Mononuclear cell (primary cell): ENCODE results near the gene GLMP. TPM values are rescaled to one million over a fixed set of nuclear protein-coding genes. Genes with fewer than 3 reads are reported as not detected.

ENCODE experiments used
- H3K27me3 ChIP-seq: 2 replicates; pipeline ENCODE4 v1.6.0; 2011; ENCODE audit warnings: low read length, control low read depth; ENCODE audit not compliant: insufficient read depth
- H3K4me1 ChIP-seq: 2 replicates; pipeline ENCODE4 v1.5.1; 2011; ENCODE audit warnings: mild to moderate bottlenecking, low read length, control low read depth; ENCODE audit not compliant: insufficient read depth
- H3K4me3 ChIP-seq: 2 replicates; pipeline ENCODE4 v1.5.1; 2011; ENCODE audit warnings: mild to moderate bottlenecking, low read length, moderate library complexity
- H3K9me3 ChIP-seq: 2 replicates; pipeline ENCODE4 v1.5.1; 2011; ENCODE audit warnings: low read depth, mild to moderate bottlenecking, control low read depth, low read length
- total RNA-seq: library from RNA; depleted of rRNA; stranded (reverse); fragments of >200 nt; gene quantifications from one replicate; pipeline ENCODE4 v1.2.3, GENCODE V29; 2012

GLMP gene
- total RNA-seq, 1 donor, result 16.5 TPM

- Histone ChIP-seq H3K4me3 (no peak overlapping the region), H3K4me1 (peaks cover 88% of the 10 kb centered on the region), H3K9me3 (no peaks in the 10 kb centered on the region), H3K27me3 (no peaks in the 10 kb centered on the region)
Observed at GRCh38 chr1:156279837-156280236, 15.6 kb downstream of the GLMP start.

- H3K4me3 ChIP-seq, result no peak overlapping the region
- H3K9me3 ChIP-seq, result no peaks in the 10 kb centered on the region
- peaks cover 67% of the 10 kb centered on the region for H3K4me1 ChIP-seq
- H3K27me3 ChIP-seq, result no peaks in the 10 kb centered on the region
Observed at GRCh38 chr1:156276966-156277381, 18.5 kb downstream of the GLMP start.

- Histone ChIP-seq H3K4me1 (peaks cover 62% of the 10 kb centered on the region), H3K4me3 (no peak overlapping the region), H3K27me3 (no peaks in the 10 kb centered on the region), H3K9me3 (no peaks in the 10 kb centered on the region)
Observed at GRCh38 chr1:156276532-156276931, 18.9 kb downstream of the GLMP start.

GRCh38 chr1:156270314-156270713 is 25.2 kb downstream of the GLMP start:
- H3K27me3 ChIP-seq, result no peaks in the 10 kb centered on the region
- H3K4me1 ChIP-seq, result peaks cover 3% of the 10 kb centered on the region
- H3K9me3 ChIP-seq, result no peaks in the 10 kb centered on the region
- no peak overlapping the region for H3K4me3 ChIP-seq

GRCh38 chr1:156268336-156268735 is 27.1 kb downstream of the GLMP start:
- Histone ChIP-seq H3K9me3 (no peaks in the 10 kb centered on the region), H3K4me1 (no peaks in the 10 kb centered on the region), H3K4me3 (no peak overlapping the region), H3K27me3 (no peaks in the 10 kb centered on the region)

- Histone ChIP-seq H3K4me3 (no peak overlapping the region), H3K4me1 (no peaks in the 10 kb centered on the region), H3K27me3 (no peaks in the 10 kb centered on the region), H3K9me3 (no peaks in the 10 kb centered on the region)
Observed at GRCh38 chr1:156266051-156266450, 29.4 kb downstream of the GLMP start.

- no peaks in the 10 kb centered on the region for H3K27me3 ChIP-seq
- no peaks in the 10 kb centered on the region for H3K4me1 ChIP-seq
- no peak overlapping the region for H3K4me3 ChIP-seq
- no peaks in the 10 kb centered on the region for H3K9me3 ChIP-seq
Observed at GRCh38 chr1:156263288-156263655, 32.2 kb downstream of the GLMP start.

- H3K4me3 ChIP-seq, result no peak overlapping the region
- no peaks in the 10 kb centered on the region for H3K4me1 ChIP-seq
- no peaks in the 10 kb centered on the region for H3K9me3 ChIP-seq
- no peaks in the 10 kb centered on the region for H3K27me3 ChIP-seq
Observed at GRCh38 chr1:156262461-156263287, 32.8 kb downstream of the GLMP start.

GRCh38 chr1:156260896-156261295 is 34.6 kb downstream of the GLMP start:
- H3K27me3 ChIP-seq, result no peaks in the 10 kb centered on the region
- no peaks in the 10 kb centered on the region for H3K4me1 ChIP-seq

GRCh38 chr1:156259805-156260204 is 35.7 kb downstream of the GLMP start:
- H3K9me3 ChIP-seq, result no peaks in the 10 kb centered on the region
- H3K4me1 ChIP-seq, result no peaks in the 10 kb centered on the region
- no peak overlapping the region for H3K4me3 ChIP-seq
- H3K27me3 ChIP-seq, result no peaks in the 10 kb centered on the region

More at GRCh38 chr1:156260896-156261295, 34.6 kb downstream of the GLMP start:
- H3K4me3 ChIP-seq, result no peak overlapping the region
- H3K9me3 ChIP-seq, result no peaks in the 10 kb centered on the region

- no peaks in the 10 kb centered on the region for H3K4me1 ChIP-seq
- no peaks in the 10 kb centered on the region for H3K9me3 ChIP-seq
- no peaks in the 10 kb centered on the region for H3K27me3 ChIP-seq
- no peak overlapping the region for H3K4me3 ChIP-seq
Observed at GRCh38 chr1:156258859-156259258, 36.6 kb downstream of the GLMP start.

GRCh38 chr1:156257711-156258110 is 37.8 kb downstream of the GLMP start:
- Histone ChIP-seq H3K27me3 (no peaks in the 10 kb centered on the region), H3K9me3 (no peaks in the 10 kb centered on the region)

GRCh38 chr1:156253634-156254033 is 41.8 kb downstream of the GLMP start:
- H3K4me1 ChIP-seq, result no peaks in the 10 kb centered on the region
- H3K27me3 ChIP-seq, result no peaks in the 10 kb centered on the region
- no peak overlapping the region for H3K4me3 ChIP-seq
- no peaks in the 10 kb centered on the region for H3K9me3 ChIP-seq

More at GRCh38 chr1:156257711-156258110, 37.8 kb downstream of the GLMP start:
- Histone ChIP-seq H3K4me3 (no peak overlapping the region), H3K4me1 (no peaks in the 10 kb centered on the region)

- H3K27me3 ChIP-seq, result no peaks in the 10 kb centered on the region
- H3K4me1 ChIP-seq, result no peaks in the 10 kb centered on the region
- no peaks in the 10 kb centered on the region for H3K9me3 ChIP-seq
- no peak overlapping the region for H3K4me3 ChIP-seq
Observed at GRCh38 chr1:156251527-156251926, 44.0 kb downstream of the GLMP start.

- Histone ChIP-seq H3K9me3 (no peaks in the 10 kb centered on the region), H3K27me3 (peaks cover 8% of the 10 kb centered on the region)
Observed at GRCh38 chr1:156249593-156249992, 45.9 kb downstream of the GLMP start.

GRCh38 chr1:156248323-156248683 is 47.2 kb downstream of the GLMP start:
- Histone ChIP-seq H3K9me3 (no peaks in the 10 kb centered on the region), H3K27me3 (peaks cover 8% of the 10 kb centered on the region), H3K4me3 (no peak overlapping the region), H3K4me1 (peaks cover 17% of the 10 kb centered on the region)

More at GRCh38 chr1:156249593-156249992, 45.9 kb downstream of the GLMP start:
- Histone ChIP-seq H3K4me1 (peaks cover 17% of the 10 kb centered on the region), H3K4me3 (no peak overlapping the region)
